Esophagus squamous epithelium (tissue), 5 donors: ENCODE results near the gene AMZ2. TPM values are rescaled to one million over a fixed set of nuclear protein-coding genes. Genes with fewer than 3 reads are reported as not detected.
"Not testable (repeated sequence)": the region's sequence is repeated elsewhere in the genome, so short reads cannot be mapped to it uniquely, and the experiment has no call there.

ENCODE experiments used
- DNase-seq: peaks from one replicate; lab custom pipeline; 2025; lab: John Stamatoyannopoulos, UW
- H3K27ac ChIP-seq, 4 donors: fragments of 200-600 bp; sonication (generic); one replicate each; pipeline ENCODE4 v1.5.1; 2016 to 2019; ENCODE audit warnings: mild to moderate bottlenecking in 1 of 4
- H3K27me3 ChIP-seq, 4 donors: fragments of 200-600 bp; sonication (generic); 1 replicate in 3 of 4; 2 replicates in 1 of 4; pipeline versions ENCODE4 v1.5.1 to v1.6.0; 2017 to 2021; ENCODE audit warnings: antibody characterized with exemption in 1 of 4
- H3K36me3 ChIP-seq, 3 donors: fragments of 200-600 bp; sonication (generic); one replicate each; pipeline ENCODE4 v1.5.1; 2016 to 2019
- H3K4me1 ChIP-seq, 3 donors: fragments of 200-600 bp; sonication (generic); one replicate each; pipeline ENCODE4 v1.5.1; 2017 to 2019
- H3K4me3 ChIP-seq, 4 donors: fragments of 200-600 bp; sonication (generic); 1 replicate in 3 of 4; 2 replicates in 1 of 4; pipeline ENCODE4 v1.5.1; 2016 to 2019; ENCODE audit warnings: mild to moderate bottlenecking in 2 of 4, moderate library complexity in 1 of 4
- H3K9me3 ChIP-seq, 3 donors: fragments of 200-600 bp; sonication (generic); one replicate each; pipeline ENCODE4 v1.5.1; 2016 to 2019
- POLR2A ChIP-seq, 4 donors: fragments of 450-650 bp; IDR thresholded peaks; one replicate each; pipeline ENCODE4 v1.6.1; 2017; ENCODE audit warnings: antibody characterized with exemption in 4 of 4, mild to moderate bottlenecking in 4 of 4, moderate library complexity in 3 of 4
- WGBS, 2 donors: methylation state at CpG; one replicate each; pipeline ENCODE4 v1.1.5; 2018; 5-methylcytosine and 5-hydroxymethylcytosine counted together
- intact Hi-C: fragments of 100-400 bp; cut with DNase I; formaldehyde crosslinking; loops from one replicate; pipeline ENCODE4 v1.15.0; 2022
- total RNA-seq, 4 donors: library from RNA; depleted of rRNA; stranded (reverse); fragments of >200 nt; gene quantifications; one replicate each; pipeline ENCODE4 v1.1.0, GENCODE V29; 2016
- TF ChIP-seq, protein P1 (sequence below), 6 experiments: fragments of 450-650 bp in 4 of 6; fragments of 200-600 bp in 2 of 6; sonication (generic) in 2 of 6; IDR thresholded peaks; one replicate each; pipeline ENCODE4 v1.5.1; 2016 to 2019; ENCODE audit warnings: antibody characterized with exemption in 6 of 6, mild to moderate bottlenecking in 4 of 6, moderate library complexity in 4 of 6
- donor health status: DM: yes; HTN: yes; CAD: no.

AMZ2 gene
- total RNA-seq, 4 donors from 2014 or later = 13.7 to 47.7 (median 35.1) TPM

DNA sequence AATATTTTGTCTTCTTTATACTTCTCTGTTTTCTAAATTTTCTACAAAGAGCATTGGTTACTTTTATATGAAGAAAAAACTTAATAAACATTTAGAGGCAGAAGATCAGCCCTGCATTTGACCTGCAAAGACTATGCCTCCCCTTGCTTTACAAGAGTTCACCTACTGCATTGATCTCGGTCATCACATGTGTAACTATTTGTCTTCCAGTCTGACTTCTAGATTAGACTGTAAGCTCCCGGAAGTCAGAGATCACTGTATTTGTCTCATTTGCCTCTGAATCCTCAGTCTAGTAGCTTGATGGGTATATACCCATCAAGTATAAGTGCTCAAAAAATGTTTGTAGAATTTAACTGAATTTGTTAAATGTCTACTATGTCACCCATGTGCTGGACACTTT, 27.7 kb upstream of the AMZ2 start:
- H3K27ac ChIP-seq, DNase-seq, H3K4me1 ChIP-seq, H3K27me3 ChIP-seq, H3K4me3 ChIP-seq, intact Hi-C loops, H3K9me3 ChIP-seq: not testable (repeated sequence)
- 83 to 88% methylated on average over 2 of the region's 2 CpGs for WGBS, 2 donors
- peaks cover 0 to 16% (median 0%) of the 10 kb centered on the region in 3 donors for H3K36me3 ChIP-seq

DNA sequence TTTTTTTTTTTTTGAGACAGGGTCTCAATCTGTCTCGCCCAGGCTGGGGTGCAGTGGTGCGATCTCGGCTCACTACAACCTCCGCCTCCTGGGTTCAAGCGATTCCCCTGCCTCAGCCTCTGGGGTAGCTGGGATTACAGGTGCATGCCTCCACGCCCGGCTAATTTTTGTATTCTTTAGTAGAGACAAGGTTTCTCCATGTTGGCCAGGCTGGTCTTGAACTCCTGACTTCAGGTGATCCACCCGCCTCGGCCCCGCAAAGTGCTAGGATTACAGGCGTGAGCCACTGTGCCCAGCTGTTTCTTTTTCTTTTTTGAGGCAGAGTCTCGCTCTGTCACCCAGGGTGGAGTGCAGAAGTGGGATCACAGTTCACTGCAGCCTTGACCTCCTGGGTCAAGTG, 27.1 kb upstream of the AMZ2 start:
- 93 to 98% methylated on average over 10 to 12 of the region's 12 CpGs for WGBS, 2 donors
- H3K4me3 ChIP-seq, H3K4me1 ChIP-seq, DNase-seq, H3K27me3 ChIP-seq, H3K27ac ChIP-seq, H3K9me3 ChIP-seq, intact Hi-C loops: not testable (repeated sequence)
- H3K36me3 ChIP-seq = peaks cover 0 to 16% (median 0%) of the 10 kb centered on the region in 3 donors

DNA sequence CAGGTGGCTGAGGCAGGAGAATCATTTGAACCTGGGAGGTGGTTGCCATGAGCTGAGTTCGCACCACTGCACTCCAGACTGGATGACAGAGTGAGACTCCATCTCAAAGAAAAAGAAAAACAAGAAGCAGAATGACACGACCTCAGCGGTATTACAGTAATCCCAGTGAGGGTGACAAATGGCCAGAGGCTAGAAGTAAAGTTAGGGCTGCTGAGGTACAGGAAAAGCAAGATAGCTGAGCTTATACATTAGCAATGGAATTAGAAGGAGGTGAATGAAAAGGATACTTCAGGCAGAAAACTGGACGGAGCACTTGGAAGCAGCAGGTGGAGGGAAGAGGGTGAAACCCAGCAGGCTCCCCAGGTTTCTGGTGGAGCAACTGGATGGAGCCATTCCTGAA, 26.1 kb upstream of the AMZ2 start:
- WGBS, 2 donors = 56 to 66% methylated on average over 4 of the region's 4 CpGs
- intact Hi-C loops = no loop called here
- TF ChIP-seq, protein P1, sequence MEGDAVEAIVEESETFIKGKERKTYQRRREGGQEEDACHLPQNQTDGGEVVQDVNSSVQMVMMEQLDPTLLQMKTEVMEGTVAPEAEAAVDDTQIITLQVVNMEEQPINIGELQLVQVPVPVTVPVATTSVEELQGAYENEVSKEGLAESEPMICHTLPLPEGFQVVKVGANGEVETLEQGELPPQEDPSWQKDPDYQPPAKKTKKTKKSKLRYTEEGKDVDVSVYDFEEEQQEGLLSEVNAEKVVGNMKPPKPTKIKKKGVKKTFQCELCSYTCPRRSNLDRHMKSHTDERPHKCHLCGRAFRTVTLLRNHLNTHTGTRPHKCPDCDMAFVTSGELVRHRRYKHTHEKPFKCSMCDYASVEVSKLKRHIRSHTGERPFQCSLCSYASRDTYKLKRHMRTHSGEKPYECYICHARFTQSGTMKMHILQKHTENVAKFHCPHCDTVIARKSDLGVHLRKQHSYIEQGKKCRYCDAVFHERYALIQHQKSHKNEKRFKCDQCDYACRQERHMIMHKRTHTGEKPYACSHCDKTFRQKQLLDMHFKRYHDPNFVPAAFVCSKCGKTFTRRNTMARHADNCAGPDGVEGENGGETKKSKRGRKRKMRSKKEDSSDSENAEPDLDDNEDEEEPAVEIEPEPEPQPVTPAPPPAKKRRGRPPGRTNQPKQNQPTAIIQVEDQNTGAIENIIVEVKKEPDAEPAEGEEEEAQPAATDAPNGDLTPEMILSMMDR (IDR thresholded peaks at IDR 0.05) = no peak
- no peak for TF ChIP-seq POLR2A (IDR thresholded peaks at IDR 0.05)

DNA sequence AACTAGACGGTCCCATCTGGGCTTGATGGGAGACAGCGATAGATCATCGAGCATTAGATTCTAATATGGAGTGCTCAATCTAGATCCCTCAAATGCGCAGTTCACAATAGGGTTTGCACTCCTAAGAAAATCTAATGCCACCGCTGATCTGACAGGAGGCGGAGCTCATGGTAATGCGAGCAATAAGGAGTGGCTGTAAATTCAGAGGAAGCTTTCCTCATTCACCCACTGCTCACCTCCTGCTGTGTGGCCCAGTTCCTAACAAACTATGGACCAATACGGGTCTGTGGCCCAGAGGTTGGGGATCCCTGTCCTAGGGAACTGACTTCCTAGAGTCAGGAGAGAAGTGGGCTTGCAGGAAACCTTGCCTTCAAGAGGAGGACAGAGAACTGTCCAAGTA, 25.2 kb upstream of the AMZ2 start:
- H3K9me3 ChIP-seq = no peaks in the 10 kb centered on the region
- WGBS, 2 donors = 93% methylated on average over 8 of the region's 8 CpGs
- no peak overlapping the region for H3K4me3 ChIP-seq
- peaks cover 0 to 8% (median 0%) of the 10 kb centered on the region in 3 donors for H3K4me1 ChIP-seq
- TF ChIP-seq, protein P1 (IDR thresholded peaks at IDR 0.05) = no peak
- TF ChIP-seq POLR2A (IDR thresholded peaks at IDR 0.05) = no peak
- no peak overlapping the region for H3K27ac ChIP-seq
- H3K36me3 ChIP-seq = peaks cover 0 to 16% (median 0%) of the 10 kb centered on the region in 3 donors
- intact Hi-C loops = no loop called here
- no peak for DNase-seq
- H3K27me3 ChIP-seq = no peaks in the 10 kb centered on the region

More for the DNA sequence above, 26.1 kb upstream of the AMZ2 start:
- Histone ChIP-seq H3K27me3 (no peaks in the 10 kb centered on the region), H3K4me3 (no peak overlapping the region), H3K36me3 (peaks cover 0 to 16% (median 0%) of the 10 kb centered on the region in 3 donors), H3K9me3 (no peaks in the 10 kb centered on the region), H3K4me1 (peaks cover 0 to 8% (median 0%) of the 10 kb centered on the region in 3 donors), H3K27ac (no peak overlapping the region)
- DNase-seq = no peak

DNA sequence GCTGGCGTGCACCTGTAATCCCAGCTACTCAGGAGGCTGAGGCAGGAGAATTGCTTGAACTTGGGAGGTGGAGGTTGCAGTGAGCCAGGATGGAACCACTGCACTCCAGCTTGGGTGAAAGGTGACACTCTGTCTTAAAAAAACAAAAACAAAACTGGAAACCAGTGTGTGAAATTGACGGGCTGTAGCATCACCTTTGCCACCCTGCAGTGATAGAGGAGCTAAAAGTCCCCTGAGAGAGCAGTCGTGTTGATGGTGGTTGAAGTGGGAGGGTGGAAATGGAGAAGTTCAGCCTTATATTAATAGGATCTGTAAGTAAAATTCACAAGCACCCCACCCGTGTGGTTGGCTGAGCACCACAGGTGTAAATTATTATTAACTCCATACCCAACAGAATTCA, 22.8 kb upstream of the AMZ2 start:
- not testable (repeated sequence) for DNase-seq

DNA sequence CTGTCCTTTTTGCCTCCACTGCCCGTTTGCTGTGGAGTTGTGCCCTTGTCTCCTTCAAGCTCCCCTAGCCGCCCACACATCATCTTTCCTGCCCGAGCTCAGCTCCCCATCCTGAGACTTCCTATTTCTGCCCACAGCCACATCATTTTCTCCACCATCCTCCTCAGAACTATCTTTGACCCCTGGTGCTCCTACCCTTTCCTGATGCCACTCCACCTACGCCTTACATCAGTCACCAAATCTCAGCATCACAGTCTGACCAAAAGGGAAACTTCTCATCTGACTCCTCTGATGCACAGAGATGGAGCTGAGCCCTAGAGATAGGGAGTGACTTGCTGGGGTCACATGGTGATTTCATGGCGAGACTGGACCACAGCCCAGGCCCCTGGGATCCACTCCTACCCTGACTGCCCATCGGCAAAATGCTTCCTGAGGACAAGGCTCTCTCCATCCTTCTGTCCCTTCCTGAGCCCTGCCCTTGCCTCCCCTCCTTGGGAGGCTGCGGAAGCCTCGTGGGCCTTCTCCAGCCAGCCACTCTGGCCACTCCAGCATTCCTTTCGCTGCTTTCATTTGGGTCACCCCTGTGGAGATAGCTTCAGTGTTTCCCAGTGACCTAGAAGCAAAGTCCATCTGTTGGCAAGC, 19.7 kb upstream of the AMZ2 start:
- Histone ChIP-seq H3K4me1 (peaks cover 0 to 30% (median 9%) of the 10 kb centered on the region in 3 donors), H3K27ac (peak overlapping the region; percentile 61 to 84 (median 74))
- H3K4me3 ChIP-seq, H3K9me3 ChIP-seq, intact Hi-C loops, H3K36me3 ChIP-seq, H3K27me3 ChIP-seq, DNase-seq: not testable (repeated sequence)
- WGBS, 2 donors = 85 to 92% methylated on average over 7 to 8 of the region's 9 CpGs

More for the DNA sequence above, 22.8 kb upstream of the AMZ2 start:
- H3K27me3 ChIP-seq, intact Hi-C loops, H3K27ac ChIP-seq, H3K9me3 ChIP-seq, H3K36me3 ChIP-seq, H3K4me3 ChIP-seq: not testable (repeated sequence)
- H3K4me1 ChIP-seq = peaks cover 0 to 29% (median 9%) of the 10 kb centered on the region in 3 donors
- 72 to 81% methylated on average over 4 of the region's 4 CpGs for WGBS, 2 donors

DNA sequence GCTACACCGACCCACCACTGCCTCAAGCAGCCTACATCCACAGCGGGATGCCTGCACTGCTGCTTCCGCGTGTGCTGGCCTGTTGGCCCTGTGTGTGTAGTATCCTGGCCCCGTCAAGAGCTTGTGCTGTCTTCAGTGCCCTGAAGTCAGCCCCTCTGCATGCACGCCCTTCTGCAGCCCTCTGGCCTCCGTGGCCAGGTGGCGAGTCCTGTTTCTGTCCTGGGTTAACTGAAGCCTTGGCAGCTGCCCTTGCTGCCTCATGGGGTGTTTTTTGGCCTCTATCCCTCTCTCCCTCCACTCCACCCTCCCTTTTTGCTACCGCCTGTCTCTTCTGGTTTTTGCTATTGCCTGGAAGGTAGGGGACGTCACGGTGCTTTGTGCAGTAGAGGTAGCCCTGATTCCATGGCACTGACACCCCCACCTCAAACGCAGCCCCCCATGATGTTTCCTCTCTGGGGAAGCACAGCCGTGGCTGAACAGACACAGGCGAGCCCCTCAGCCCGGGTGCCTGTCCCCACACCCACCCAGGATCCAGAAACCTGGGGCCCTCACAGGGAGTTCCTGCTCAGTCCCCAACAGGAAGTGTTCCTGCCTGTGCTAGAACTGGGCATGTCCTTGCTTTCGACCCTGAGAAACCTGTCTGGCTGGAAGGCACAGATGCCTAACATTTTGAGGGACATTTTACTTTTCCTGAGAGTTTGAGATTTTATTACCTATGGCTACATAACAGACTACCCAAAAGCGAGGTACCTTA, 18.8 kb upstream of the AMZ2 start:
- TF ChIP-seq POLR2A (IDR thresholded peaks at IDR 0.05) = no peak
- TF ChIP-seq, protein P1 (IDR thresholded peaks at IDR 0.05) = no peak
- intact Hi-C loops = no loop called here
- H3K9me3 ChIP-seq = no peaks in the 10 kb centered on the region
- peaks cover 0 to 32% (median 9%) of the 10 kb centered on the region in 3 donors for H3K4me1 ChIP-seq
- H3K36me3 ChIP-seq = no peaks in the 10 kb centered on the region
- peak overlapping the region; percentile 61 to 84 (median 74) for H3K27ac ChIP-seq
- WGBS, 2 donors = 47 to 72% methylated on average over 11 to 13 of the region's 17 CpGs
- H3K27me3 ChIP-seq = no peaks in the 10 kb centered on the region
- DNase-seq = no peak
- peak overlapping the region in 1 of 4 donors; percentile 16 for H3K4me3 ChIP-seq
